Neuronal stem cell (in vitro differentiated cells): ENCODE data around the gene OR5H15.
"Not testable (repeated sequence)": the region's sequence is repeated elsewhere in the genome, so short reads cannot be mapped to it uniquely, and the experiment has no call there.

ENCODE experiments used
- DNase-seq: peaks from one replicate; pipeline ENCODE4 v3.0.0-alpha.2; 2013; ENCODE audit warnings: low spot score
- H2AFZ ChIP-seq: one replicate; pipeline ENCODE4 v1.6.1; 2013; ENCODE audit warnings: mild to moderate bottlenecking, low read length, inconsistent platforms
- H2AK5ac ChIP-seq: 2 replicates; pipeline ENCODE4 v1.6.1; 2013; ENCODE audit warnings: low read depth, mild to moderate bottlenecking, inconsistent platforms, low read length, moderate library complexity, mixed read lengths
- H2BK120ac ChIP-seq: 2 replicates; pipeline ENCODE4 v1.6.1; 2013; ENCODE audit warnings: low read depth, mild to moderate bottlenecking, inconsistent platforms, low read length, moderate library complexity, mixed read lengths
- H2BK12ac ChIP-seq: one replicate; pipeline ENCODE4 v1.6.1; 2013; ENCODE audit warnings: low read length, inconsistent platforms
- H2BK15ac ChIP-seq: 2 replicates; pipeline ENCODE4 v1.6.1; 2013; ENCODE audit warnings: mild to moderate bottlenecking, low read length, inconsistent platforms, mixed read lengths
- H2BK5ac ChIP-seq: one replicate; pipeline ENCODE4 v1.6.1; 2013; ENCODE audit warnings: inconsistent platforms, mild to moderate bottlenecking, low read length, moderate library complexity
- H3K14ac ChIP-seq: one replicate; pipeline ENCODE4 v1.6.1; 2013; ENCODE audit warnings: low read length, inconsistent platforms
- H3K18ac ChIP-seq: 2 replicates; pipeline ENCODE4 v1.6.1; 2013; ENCODE audit warnings: low read length, inconsistent platforms
- H3K23ac ChIP-seq: 2 replicates; pipeline ENCODE4 v1.6.1; 2013; ENCODE audit warnings: low read depth, mild to moderate bottlenecking, mixed read lengths, low read length, inconsistent platforms; ENCODE audit not compliant: poor library complexity
- H3K27ac ChIP-seq: replicated peaks from 3 replicates; pipeline ENCODE4 v1.5.1; 2013; ENCODE audit warnings: low read length, inconsistent platforms
- H3K27me3 ChIP-seq, 3 experiments: 2 replicates each; pipeline ENCODE4 v1.6.1; 2013; ENCODE audit warnings: low read length in 3 of 3, mild to moderate bottlenecking in 2 of 3, inconsistent platforms in 1 of 3, low read depth in 1 of 3, mixed read lengths in 1 of 3, moderate library complexity in 1 of 3; ENCODE audit not compliant: control insufficient read depth in 3 of 3, insufficient read depth in 3 of 3
- H3K36me3 ChIP-seq, 2 donors: replicated peaks in 1 of 2; 2 replicates each; pipeline ENCODE4 v1.6.1; 2013; ENCODE audit warnings: low read length in 2 of 2; ENCODE audit not compliant: control insufficient read depth in 2 of 2, insufficient read depth in 2 of 2
- H3K4ac ChIP-seq: 2 replicates; pipeline ENCODE4 v1.6.1; 2013; ENCODE audit warnings: inconsistent platforms, mild to moderate bottlenecking, low read length, moderate library complexity
- H3K4me1 ChIP-seq, 2 donors: 1 replicate in 1 of 2; 2 replicates in 1 of 2; pipeline ENCODE4 v1.6.1; 2013; ENCODE audit warnings: low read length in 2 of 2, low read depth in 1 of 2; ENCODE audit not compliant: control insufficient read depth in 2 of 2, insufficient read depth in 1 of 2
- H3K4me2 ChIP-seq: one replicate; pipeline ENCODE4 v1.6.1; 2013; ENCODE audit warnings: mild to moderate bottlenecking, low read length, inconsistent platforms; ENCODE audit not compliant: insufficient read depth, poor library complexity, severe bottlenecking
- H3K4me3 ChIP-seq, 2 donors: 2 replicates each; pipeline ENCODE4 v1.5.1; 2013; ENCODE audit warnings: low read length in 2 of 2, mild to moderate bottlenecking in 2 of 2, inconsistent platforms in 1 of 2, moderate library complexity in 1 of 2
- H3K79me1 ChIP-seq: one replicate; pipeline ENCODE4 v1.6.1; 2013; ENCODE audit warnings: low read depth, mild to moderate bottlenecking, inconsistent platforms, low read length, moderate library complexity
- H3K9ac ChIP-seq: one replicate; pipeline ENCODE4 v1.6.1; 2013; ENCODE audit warnings: mild to moderate bottlenecking, low read depth, low read length, inconsistent platforms; ENCODE audit not compliant: poor library complexity
- H3K9me3 ChIP-seq, 2 donors: replicated peaks in 1 of 2; 2 replicates each; pipeline versions ENCODE3 to v1.6.1; 2013; ENCODE audit warnings: low read length in 2 of 2, mild to moderate bottlenecking in 2 of 2, inconsistent platforms in 1 of 2, low read depth in 1 of 2, mixed read lengths in 1 of 2, moderate library complexity in 1 of 2; ENCODE audit not compliant: control insufficient read depth in 2 of 2, insufficient read depth in 1 of 2
- H4K8ac ChIP-seq: one replicate; pipeline ENCODE4 v1.6.1; 2013; ENCODE audit warnings: low read depth, mild to moderate bottlenecking, inconsistent platforms, low read length, moderate library complexity
- H4K91ac ChIP-seq: one replicate; pipeline ENCODE4 v1.6.1; 2013; ENCODE audit warnings: low read length, low read depth, mild to moderate bottlenecking, inconsistent platforms; ENCODE audit not compliant: poor library complexity
- WGBS, 2 donors: extraction: QIAGEN DNeasy Blood & Tissue Kit; methylation state at CpG; one replicate each; pipeline ENCODE4 v1.1.7; 2013; ENCODE audit warnings: missing lambda C conversion rate in 2 of 2, mixed read lengths in 1 of 2; ENCODE audit not compliant: insufficient read length in 2 of 2, insufficient replicate concordance in 1 of 2; ENCODE audit errors: extremely low coverage in 2 of 2; 5-methylcytosine and 5-hydroxymethylcytosine counted together

OR5H15 gene

DNA sequence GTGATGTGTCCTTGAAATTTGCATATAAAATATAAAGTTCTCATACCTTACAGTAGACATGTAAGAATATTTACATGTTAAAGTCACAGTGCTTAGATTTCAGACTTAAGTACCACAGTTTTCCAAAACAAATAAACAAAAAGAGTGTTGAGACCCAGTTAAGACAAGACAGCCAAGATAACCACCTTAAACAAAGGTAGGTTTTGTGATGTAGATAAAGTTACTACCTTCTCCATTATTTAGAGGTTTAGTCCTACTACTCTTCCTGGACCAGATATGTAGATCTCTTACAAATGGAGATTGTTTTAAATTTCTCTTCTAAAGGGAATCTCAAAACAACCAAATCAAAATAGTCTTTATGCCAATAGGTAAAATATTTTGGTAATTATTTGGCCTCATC lies 15.7 kb downstream of the OR5H15 start:
- no peak overlapping the region for H4K91ac ChIP-seq
- DNase-seq: no peak
- H3K4me3 ChIP-seq: no peak overlapping the region
- H3K4me1 ChIP-seq: no peaks in the 10 kb centered on the region
- no peak overlapping the region for H3K4me2 ChIP-seq
- H3K9ac ChIP-seq: no peak overlapping the region
- H3K14ac ChIP-seq: no peak overlapping the region
- H3K79me1 ChIP-seq: no peaks in the 10 kb centered on the region
- no peak overlapping the region for H2BK12ac ChIP-seq
- no peak overlapping the region for H2BK5ac ChIP-seq
- H3K27ac ChIP-seq: no peak overlapping the region
- no peak overlapping the region for H3K18ac ChIP-seq
- H3K27me3 ChIP-seq: no peaks in the 10 kb centered on the region
- no peak overlapping the region for H2AFZ ChIP-seq
- no peak overlapping the region for H4K8ac ChIP-seq
- H2BK15ac ChIP-seq: no peak overlapping the region
- H3K23ac ChIP-seq: no peak overlapping the region
- no peak overlapping the region for H2AK5ac ChIP-seq
- no peak overlapping the region for H3K4ac ChIP-seq
- no peaks in the 10 kb centered on the region for H3K36me3 ChIP-seq
- H3K9me3 ChIP-seq: no peaks in the 10 kb centered on the region
- no peak overlapping the region for H2BK120ac ChIP-seq

DNA sequence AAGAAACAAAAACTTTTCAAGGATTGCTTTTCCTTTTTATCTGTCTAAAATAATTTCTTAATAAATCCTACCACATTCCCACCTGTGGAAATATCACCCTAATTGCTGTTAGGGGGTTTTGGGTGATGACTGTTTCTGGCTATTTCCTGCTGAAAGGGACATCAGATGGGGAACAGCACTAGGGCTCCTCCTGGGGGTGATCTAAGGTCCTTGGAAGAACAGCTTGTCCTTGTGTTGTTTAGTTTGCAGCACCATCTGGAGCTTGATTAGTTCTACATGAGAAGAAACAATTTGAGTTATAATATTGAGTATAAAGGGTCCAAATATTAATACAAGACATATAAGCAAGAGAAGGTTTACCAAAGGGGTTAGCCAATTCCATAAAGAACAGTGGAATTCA lies 18.7 kb downstream of the OR5H15 start:
- Histone ChIP-seq H3K4me2 (no peak overlapping the region), H4K8ac (no peak overlapping the region), H3K14ac (no peak overlapping the region), H3K79me1 (no peaks in the 10 kb centered on the region), H3K4ac (no peak overlapping the region), H3K27me3 (no peaks in the 10 kb centered on the region), H2AK5ac (no peak overlapping the region), H2BK12ac (no peak overlapping the region), H2BK5ac (no peak overlapping the region), H3K23ac (no peak overlapping the region), H2BK120ac (no peak overlapping the region), H3K27ac (no peak overlapping the region), H3K4me1 (no peaks in the 10 kb centered on the region), H3K9ac (no peak overlapping the region), H3K9me3 (no peaks in the 10 kb centered on the region), H2BK15ac (no peak overlapping the region), H2AFZ (no peak overlapping the region), H3K18ac (no peak overlapping the region), H4K91ac (no peak overlapping the region), H3K4me3 (no peak overlapping the region), H3K36me3 (no peaks in the 10 kb centered on the region)
- peak; percentile 6 for DNase-seq

DNA sequence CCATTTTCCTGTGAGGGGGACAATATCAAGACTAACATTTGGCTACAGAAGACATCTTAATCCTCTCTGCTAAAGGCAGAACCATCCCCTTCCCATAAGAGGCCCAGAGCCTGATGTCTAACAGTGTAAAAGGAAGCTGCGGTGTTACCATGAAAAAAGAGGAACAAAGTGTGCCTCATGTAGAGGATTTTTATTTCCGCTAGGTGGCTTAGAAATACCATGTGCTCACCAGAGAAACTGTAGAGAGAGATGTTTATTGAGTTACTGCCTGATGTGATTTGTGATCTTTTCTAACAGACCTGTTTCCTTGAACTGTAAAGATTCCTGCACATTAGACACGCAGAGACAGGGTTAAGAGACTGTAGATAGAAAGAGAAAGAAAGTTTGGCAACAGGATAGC lies 22.0 kb downstream of the OR5H15 start:
- WGBS, 2 donors: no CpG with 5 or more reads among the region's 3 CpGs

DNA sequence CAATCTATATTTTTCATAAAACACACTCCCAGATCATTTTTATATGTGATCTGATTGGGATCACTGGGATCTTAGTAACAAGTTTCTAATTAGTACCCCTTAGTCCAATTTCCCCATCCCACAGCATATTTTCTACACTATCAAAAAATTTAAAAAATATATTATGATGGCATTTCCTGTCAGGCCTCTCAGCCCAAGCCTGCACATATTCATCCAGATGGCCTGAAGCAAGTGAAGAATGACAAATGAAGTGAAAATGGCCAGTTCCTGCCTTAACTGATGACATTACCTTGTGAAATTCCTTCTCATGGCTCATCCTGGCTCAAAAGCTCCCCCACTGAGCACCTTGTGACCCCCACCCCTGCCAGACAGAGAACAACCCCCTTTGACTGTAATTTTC lies 24.4 kb downstream of the OR5H15 start:
- not testable (repeated sequence) for H3K27ac ChIP-seq, H3K36me3 ChIP-seq, H3K4ac ChIP-seq, H4K8ac ChIP-seq, H3K23ac ChIP-seq, DNase-seq, H3K14ac ChIP-seq, H2AFZ ChIP-seq, H3K9ac ChIP-seq, H2BK5ac ChIP-seq, H2AK5ac ChIP-seq, H3K27me3 ChIP-seq, H3K9me3 ChIP-seq, H3K4me2 ChIP-seq, H3K4me1 ChIP-seq, H4K91ac ChIP-seq, H3K4me3 ChIP-seq, H2BK15ac ChIP-seq, H2BK120ac ChIP-seq, H3K18ac ChIP-seq, H3K79me1 ChIP-seq, H2BK12ac ChIP-seq

More for the DNA sequence above, 22.0 kb downstream of the OR5H15 start:
- no peak overlapping the region for H4K8ac ChIP-seq
- no peaks in the 10 kb centered on the region for H3K4me1 ChIP-seq
- H3K9me3 ChIP-seq: no peaks in the 10 kb centered on the region
- no peak overlapping the region for H2BK12ac ChIP-seq
- no peak overlapping the region for H3K23ac ChIP-seq
- no peak for DNase-seq
- no peak overlapping the region for H3K4me3 ChIP-seq
- no peak overlapping the region for H3K27ac ChIP-seq
- no peak overlapping the region for H2AK5ac ChIP-seq
- no peaks in the 10 kb centered on the region for H3K27me3 ChIP-seq
- no peak overlapping the region for H3K4ac ChIP-seq
- H3K4me2 ChIP-seq: no peak overlapping the region
- no peak overlapping the region for H2AFZ ChIP-seq
- H2BK120ac ChIP-seq: no peak overlapping the region
- no peak overlapping the region for H3K18ac ChIP-seq
- no peak overlapping the region for H4K91ac ChIP-seq
- H3K36me3 ChIP-seq: no peaks in the 10 kb centered on the region
- H3K9ac ChIP-seq: no peak overlapping the region
- H3K79me1 ChIP-seq: no peaks in the 10 kb centered on the region
- H2BK15ac ChIP-seq: no peak overlapping the region
- no peak overlapping the region for H2BK5ac ChIP-seq
- no peak overlapping the region for H3K14ac ChIP-seq
